IMR-90 (cell line): Measurements from ENCODE around the gene FRAS1. TPM values are rescaled to one million over a fixed set of nuclear protein-coding genes. Genes with fewer than 3 reads are reported as not detected.

Source experiments
- ATAC-seq: fragments of 200-7000 bp; cut with Tn5 transposase; 2 replicates; pipeline ENCODE4 v1.9.1; 2020; ENCODE audit warnings: low read depth, mild to moderate bottlenecking, moderate library complexity
- BruUV-seq: library from RNA; stranded (reverse); fragments of 400-500 nt; replicated peaks from 2 replicates; lab custom pipeline; 2021; lab: Mats Ljungman, UMichigan
- CTCF ChIA-PET: fragments of 300-600 bp; formaldehyde crosslinking; extraction: SDS; loops from one replicate; lab custom pipeline; 2021; ENCODE audit warnings: antibody characterized with exemption; lab: Yijun Ruan, JAX
- POLR2A ChIA-PET: fragments of 300-600 bp; sonication (Branson Sonifier 250); formaldehyde crosslinking; loops from one replicate; lab custom pipeline; 2022; ENCODE audit warnings: antibody characterized with exemption; ENCODE audit not compliant: unreplicated experiment; lab: Charles Lee
- DNase-seq: peaks from one replicate; pipeline ENCODE4 v3.0.0; 2013
- H2AFZ ChIP-seq: replicated peaks from 2 replicates; pipeline ENCODE3; 2013; ENCODE audit warnings: low read length, mild to moderate bottlenecking; ENCODE audit not compliant: poor library complexity
- H2AK5ac ChIP-seq: 2 replicates; pipeline ENCODE4 v1.6.1; 2013; ENCODE audit warnings: low read depth, low read length, inconsistent platforms
- H2AK9ac ChIP-seq: replicated peaks from 2 replicates; pipeline ENCODE3; 2013; ENCODE audit warnings: mild to moderate bottlenecking, low read depth, low read length, moderate library complexity; ENCODE audit not compliant: poor library complexity
- H2BK120ac ChIP-seq: 2 replicates; pipeline ENCODE4 v1.6.1; 2013; ENCODE audit warnings: low read depth, low read length, inconsistent platforms
- H2BK15ac ChIP-seq: 3 replicates; pipeline ENCODE4 v1.6.1; 2013; ENCODE audit warnings: low read depth, low read length, inconsistent platforms
- H2BK20ac ChIP-seq: 2 replicates; pipeline ENCODE4 v1.6.1; 2013; ENCODE audit warnings: low read depth, mild to moderate bottlenecking, inconsistent platforms, low read length, moderate library complexity
- H2BK5ac ChIP-seq: 2 replicates; pipeline ENCODE4 v1.6.1; 2013; ENCODE audit warnings: mild to moderate bottlenecking, low read depth, low read length, inconsistent platforms; ENCODE audit not compliant: poor library complexity, severe bottlenecking
- H3K14ac ChIP-seq: replicated peaks from 2 replicates; pipeline ENCODE4 v1.6.1; 2013; ENCODE audit warnings: low read depth, low read length, inconsistent platforms
- H3K18ac ChIP-seq: 2 replicates; pipeline ENCODE4 v1.6.1; 2013; ENCODE audit warnings: low read depth, low read length, control low read depth
- H3K23ac ChIP-seq: 2 replicates; pipeline ENCODE4 v1.6.1; 2013; ENCODE audit warnings: low read depth, low read length, inconsistent platforms
- H3K27ac ChIP-seq: 2 replicates; pipeline ENCODE4 v1.5.1; 2013; ENCODE audit warnings: mild to moderate bottlenecking, control low read depth, low read length; ENCODE audit not compliant: insufficient read depth
- H3K27me3 ChIP-seq: 2 replicates; pipeline ENCODE4 v1.6.1; 2013; ENCODE audit warnings: low read length; ENCODE audit not compliant: control insufficient read depth, insufficient read depth
- H3K36me3 ChIP-seq: 2 replicates; pipeline ENCODE4 v1.6.1; 2013; ENCODE audit warnings: low read length, mixed read lengths; ENCODE audit not compliant: control insufficient read depth, insufficient read depth
- H3K4ac ChIP-seq: 2 replicates; pipeline ENCODE4 v1.6.1; 2013; ENCODE audit warnings: low read depth, low read length, inconsistent platforms
- H3K4me1 ChIP-seq: 2 replicates; pipeline ENCODE4 v1.6.1; 2013; ENCODE audit warnings: low read length, mixed read lengths; ENCODE audit not compliant: control insufficient read depth, insufficient read depth
- H3K4me2 ChIP-seq: 2 replicates; pipeline ENCODE4 v1.6.1; 2013; ENCODE audit warnings: low read depth, mild to moderate bottlenecking, control low read depth, low read length, moderate library complexity
- H3K4me3 ChIP-seq: 2 replicates; pipeline ENCODE4 v1.5.1; 2013; ENCODE audit warnings: low read depth, mild to moderate bottlenecking, control low read depth, low read length, moderate library complexity; ENCODE audit not compliant: insufficient read depth
- H3K56ac ChIP-seq: 2 replicates; pipeline ENCODE4 v1.6.1; 2013; ENCODE audit warnings: low read length, inconsistent platforms; ENCODE audit not compliant: insufficient read depth; ENCODE audit errors: extremely low read depth
- H3K79me1 ChIP-seq, 2 experiments: 2 replicates each; pipeline ENCODE4 v1.6.1; 2013; ENCODE audit warnings: low read length in 2 of 2, inconsistent platforms in 1 of 2, low read depth in 1 of 2
- H3K9ac ChIP-seq: 2 replicates; pipeline ENCODE4 v1.6.1; 2013; ENCODE audit warnings: low read depth, low read length, control low read depth
- H3K9me1 ChIP-seq: 2 replicates; pipeline ENCODE4 v1.6.1; 2013; ENCODE audit warnings: low read length, inconsistent platforms; ENCODE audit not compliant: insufficient read depth
- H3K9me3 ChIP-seq: 2 replicates; pipeline ENCODE4 v1.6.1; 2013; ENCODE audit warnings: low read length; ENCODE audit not compliant: control insufficient read depth, insufficient read depth
- H4K20me1 ChIP-seq: 2 replicates; pipeline ENCODE4 v1.6.1; 2013; ENCODE audit warnings: low read length, inconsistent platforms; ENCODE audit not compliant: insufficient read depth
- H4K5ac ChIP-seq: 2 replicates; pipeline ENCODE4 v1.6.1; 2013; ENCODE audit warnings: mild to moderate bottlenecking, low read depth, low read length, control low read depth
- H4K8ac ChIP-seq, 2 experiments: 2 replicates each; pipeline ENCODE4 v1.6.1; 2013; ENCODE audit warnings: low read depth in 2 of 2, low read length in 2 of 2, control low read depth in 1 of 2, inconsistent platforms in 1 of 2
- H4K91ac ChIP-seq: 2 replicates; pipeline ENCODE4 v1.6.1; 2013; ENCODE audit warnings: low read depth, low read length, inconsistent platforms; ENCODE audit not compliant: insufficient read depth
- MAFK ChIP-seq: IDR thresholded peaks from 2 replicates; pipeline ENCODE4 v1.6.1; 2012; ENCODE audit warnings: low read depth, low read length, improper control_type of control experiment
- WGBS, 2 experiments: methylation state at CpG; one replicate each; pipeline versions ENCODE4 v1.1.5 to v1.1.7; 2013; ENCODE audit warnings: missing lambda C conversion rate in 2 of 2; ENCODE audit not compliant: insufficient read length in 1 of 2; ENCODE audit errors: extremely low coverage in 2 of 2; 5-methylcytosine and 5-hydroxymethylcytosine counted together
- dilution Hi-C: fragments of 300-500 bp; cut with HindIII; formaldehyde crosslinking; loops from one replicate; pipeline ENCODE4 v1.14.3; 2018; ENCODE audit warnings: low sequenced_read_pairs; ENCODE audit not compliant: unreplicated experiment
- in situ Hi-C: fragments of 300-500 bp; cut with MboI; formaldehyde crosslinking; loops from 3 replicates; pipeline ENCODE4 v1.14.3; 2019; ENCODE audit warnings: low sequenced_read_pairs, inconsistent platforms, mixed read lengths
- intact Hi-C: fragments of 100-400 bp; cut with micrococcal nuclease; formaldehyde crosslinking; loops from 2 replicates; pipeline ENCODE4 v1.10.0; 2022
- polyA plus RNA-seq, 3 experiments: library from polyadenylated mRNA; depleted of rRNA; stranded (reverse); fragments of >200 nt; gene quantifications; 2 replicates each; pipeline ENCODE4 v1.2.3, GENCODE V29; 2012; ENCODE audit warnings: low replicate concordance in 1 of 3
- total RNA-seq: library from RNA; depleted of rRNA; stranded (reverse); fragments of >200 nt; gene quantifications from 2 replicates; pipeline ENCODE4 v1.2.3, GENCODE V29; 2012
- TF ChIP-seq, protein P1 (sequence below): fragments of 150-350 bp; IDR thresholded peaks from 2 replicates; pipeline ENCODE4 v1.6.1; 2016; ENCODE audit warnings: low read depth, mild to moderate bottlenecking, low read length, moderate library complexity, borderline replicate concordance

Gene FRAS1
- total and polyA plus RNA-seq, 2 of the 4 experiments (the other 2 are of a cell fraction): under 0.01 to 0.03 TPM

DNA sequence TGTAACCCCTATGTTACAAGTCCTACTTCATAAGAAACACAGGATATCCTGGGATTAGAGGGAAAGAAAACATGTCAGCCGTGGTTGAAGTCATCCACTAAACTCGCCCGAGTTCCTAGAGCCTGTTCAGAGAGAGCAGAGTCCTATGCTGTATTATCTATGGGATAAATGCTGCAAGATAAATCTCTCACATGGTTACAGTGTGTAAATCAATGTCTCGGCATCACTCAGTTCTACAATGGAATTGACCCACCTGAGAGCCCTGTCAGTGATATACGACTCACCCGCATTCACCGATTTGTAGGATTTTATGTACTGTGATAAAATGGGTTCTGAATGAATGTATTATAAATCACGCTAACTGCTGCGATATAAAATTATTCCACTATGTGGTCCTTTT, 366.7 kb downstream of the FRAS1 start:
- Histone ChIP-seq H3K36me3 (no peaks in the 10 kb centered on the region), H3K27ac (no peak overlapping the region), H3K4me3 (no peak overlapping the region), H3K79me1 (no peaks in the 10 kb centered on the region), H3K14ac (no peak overlapping the region), H3K4ac (no peak overlapping the region), H4K5ac (no peak overlapping the region), H2BK5ac (no peak overlapping the region), H3K27me3 (no peaks in the 10 kb centered on the region), H3K9me3 (no peaks in the 10 kb centered on the region), H2BK15ac (no peak overlapping the region), H3K4me1 (no peaks in the 10 kb centered on the region), H4K91ac (no peak overlapping the region), H2BK20ac (no peak overlapping the region), H4K20me1 (no peaks in the 10 kb centered on the region), H2AK5ac (no peak overlapping the region), H3K9ac (no peak overlapping the region), H2AFZ (no peak overlapping the region), H3K18ac (no peak overlapping the region), H2BK120ac (no peak overlapping the region), H3K9me1 (no peaks in the 10 kb centered on the region), H4K8ac (no peak overlapping the region), H3K56ac (no peak overlapping the region), H3K4me2 (no peak overlapping the region), H2AK9ac (no peak overlapping the region), H3K23ac (no peak overlapping the region)
- ChIA-PET CTCF (no interaction called here), POLR2A (no interaction called here)
- intact Hi-C loops: no loop called here
- in situ Hi-C loops: no loop called here
- WGBS, 2 experiments: 91% methylated on average over 4 of the region's 9 CpGs; no CpG with 5 or more reads in 1 of the 2 experiments
- dilution Hi-C loops: no loop called here
- no TSS peak for BruUV-seq
- TF ChIP-seq, protein P1, sequence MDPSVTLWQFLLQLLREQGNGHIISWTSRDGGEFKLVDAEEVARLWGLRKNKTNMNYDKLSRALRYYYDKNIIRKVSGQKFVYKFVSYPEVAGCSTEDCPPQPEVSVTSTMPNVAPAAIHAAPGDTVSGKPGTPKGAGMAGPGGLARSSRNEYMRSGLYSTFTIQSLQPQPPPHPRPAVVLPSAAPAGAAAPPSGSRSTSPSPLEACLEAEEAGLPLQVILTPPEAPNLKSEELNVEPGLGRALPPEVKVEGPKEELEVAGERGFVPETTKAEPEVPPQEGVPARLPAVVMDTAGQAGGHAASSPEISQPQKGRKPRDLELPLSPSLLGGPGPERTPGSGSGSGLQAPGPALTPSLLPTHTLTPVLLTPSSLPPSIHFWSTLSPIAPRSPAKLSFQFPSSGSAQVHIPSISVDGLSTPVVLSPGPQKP: no peak
- no peak for TF ChIP-seq MAFK
- DNase-seq: no peak
- ATAC-seq: no peak
